HepG2 (cell line): ENCODE data around the gene CLCA4. TPM values are rescaled to one million over a fixed set of nuclear protein-coding genes. Genes with fewer than 3 reads are reported as not detected.

Source experiments
- ATAC-seq: fragments of 200-7000 bp; cut with Tn5 transposase; 3 replicates; pipeline ENCODE4 v1.9.1; 2020; ENCODE audit warnings: mild to moderate bottlenecking, moderate library complexity
- BruUV-seq: library from RNA; stranded (reverse); fragments of 400-500 nt; replicated peaks from 2 replicates; lab custom pipeline; 2021; lab: Mats Ljungman, UMichigan
- CTCF ChIA-PET: fragments of 300-600 bp; formaldehyde crosslinking; extraction: SDS; loops from one replicate; lab custom pipeline; 2021; ENCODE audit warnings: low total read pairs, inconsistent platforms, low intra/inter-chr PET ratio; lab: Yijun Ruan, JAX
- POLR2A ChIA-PET: fragments of 350-600 bp; sonication (Branson Sonifier 250); formaldehyde crosslinking; loops from one replicate; lab custom pipeline; 2020; ENCODE audit warnings: antibody characterized with exemption, inconsistent platforms; lab: Yijun Ruan, JAX
- DNase-seq: peaks from one replicate; pipeline ENCODE4 v3.0.0-alpha.2; 2015; ENCODE audit warnings: low spot score
- FAIRE-seq: peaks from 3 replicates; lab custom pipeline; 2011; peaks lifted over from hg19 to GRCh38; lab: Jason Lieb, UNC
- H2AFZ ChIP-seq: one replicate; pipeline ENCODE4 v1.6.1; 2011; ENCODE audit warnings: low read length, inconsistent platforms
- H3K27ac ChIP-seq: fragments of 300-600 bp; 3 replicates; pipeline ENCODE4 v1.8.0; 2011; ENCODE audit warnings: mixed run types, mild to moderate bottlenecking, mixed read lengths, low read length, inconsistent platforms; ENCODE audit not compliant: insufficient read depth; ENCODE audit errors: extremely low read length
- H3K27me3 ChIP-seq, 2 experiments: fragments of 200-600 bp in 1 of 2; 2 replicates in 1 of 2; 3 replicates in 1 of 2; pipeline versions ENCODE4 v1.6.0 to v1.8.0; 2011; ENCODE audit warnings: low read length in 2 of 2, mild to moderate bottlenecking in 2 of 2, moderate library complexity in 2 of 2, inconsistent platforms in 1 of 2; ENCODE audit not compliant: insufficient read depth in 2 of 2, control insufficient read depth in 1 of 2
- H3K36me3 ChIP-seq, 2 experiments: fragments of 200-600 bp in 1 of 2; replicated peaks in 1 of 2; 2 replicates in 1 of 2; 3 replicates in 1 of 2; pipeline versions ENCODE4 v1.5.1 to v1.8.0; 2011; ENCODE audit warnings: low read length in 2 of 2, inconsistent platforms in 1 of 2; ENCODE audit not compliant: insufficient read depth in 2 of 2, control insufficient read depth in 1 of 2
- H3K4me1 ChIP-seq: 2 replicates; pipeline ENCODE4 v1.5.1; 2012; ENCODE audit warnings: low read length, inconsistent platforms; ENCODE audit not compliant: insufficient read depth
- H3K4me2 ChIP-seq: 2 replicates; pipeline ENCODE4 v1.6.0; 2011; ENCODE audit warnings: low read depth, low read length, inconsistent platforms
- H3K4me3 ChIP-seq, 3 experiments: fragments of 200-600 bp in 1 of 3; sonication (generic), shearing (Covaris generic) in 1 of 3; replicated peaks in 1 of 3; 2 replicates each; pipeline ENCODE4 v1.5.1; 2011 to 2016; ENCODE audit warnings: low read length in 3 of 3, inconsistent platforms in 2 of 3, low read depth in 2 of 3, mild to moderate bottlenecking in 2 of 3, control low read depth in 1 of 3, mixed read lengths in 1 of 3; ENCODE audit not compliant: insufficient read depth in 1 of 3
- H3K79me2 ChIP-seq: one replicate; pipeline ENCODE4 v1.6.1; 2011; ENCODE audit warnings: low read length, inconsistent platforms; ENCODE audit not compliant: insufficient read depth
- H3K9ac ChIP-seq: 2 replicates; pipeline ENCODE4 v1.6.0; 2011; ENCODE audit warnings: mild to moderate bottlenecking, low read depth, low read length, inconsistent platforms; ENCODE audit not compliant: insufficient read depth
- H3K9me3 ChIP-seq: 2 replicates; pipeline ENCODE4 v1.5.1; 2012; ENCODE audit warnings: mild to moderate bottlenecking, low read length
- H4K20me1 ChIP-seq: 2 replicates; pipeline ENCODE4 v1.6.0; 2011; ENCODE audit warnings: inconsistent platforms, mild to moderate bottlenecking, low read length, moderate library complexity; ENCODE audit not compliant: insufficient read depth
- ELF1 ChIP-seq: sonication (generic); formaldehyde crosslinking; IDR thresholded peaks from 2 replicates; pipeline ENCODE4 v1.4.0; 2020; ENCODE audit warnings: missing genetic modification reagents
- HNF1A ChIP-seq, 2 experiments: sonication (generic) in 1 of 2; formaldehyde crosslinking in 1 of 2; IDR thresholded peaks; 2 replicates each; pipeline versions ENCODE4 v1.4.0 to v1.6.1; 2016 to 2020; ENCODE audit warnings: borderline replicate concordance in 1 of 2, low read depth in 1 of 2, mild to moderate bottlenecking in 1 of 2, missing genetic modification reagents in 1 of 2
- HNRNPK ChIP-seq: fragments of 200-400 bp; formaldehyde crosslinking; IDR thresholded peaks from 2 replicates; pipeline ENCODE4 v1.6.1; 2018; ENCODE audit warnings: low read length, low read depth, moderate library complexity, mild to moderate bottlenecking; ENCODE audit not compliant: poor library complexity, severe bottlenecking
- NONO ChIP-seq, 2 experiments: fragments of 450-650 bp in 1 of 2; sonication (generic) in 1 of 2; formaldehyde crosslinking in 1 of 2; IDR thresholded peaks in 1 of 2; conservative IDR thresholded peaks in 1 of 2; 2 replicates each; pipeline versions ENCODE4 v1.6.1 to v1.8.0; 2017 to 2022; ENCODE audit warnings: mild to moderate bottlenecking in 1 of 2, missing genetic modification reagents in 1 of 2, moderate library complexity in 1 of 2
- SP4 ChIP-seq: sonication (generic); formaldehyde crosslinking; IDR thresholded peaks from 2 replicates; pipeline ENCODE4 v1.8.1; 2023; ENCODE audit warnings: mild to moderate bottlenecking, missing genetic modification reagents
- THAP11 ChIP-seq: IDR thresholded peaks from 2 replicates; pipeline ENCODE4 v1.6.1; 2016; ENCODE audit warnings: missing biosample characterization, missing genetic modification reagents
- XRCC5 ChIP-seq: fragments of 200-400 bp; formaldehyde crosslinking; optimal IDR thresholded peaks from 2 replicates; pipeline ENCODE3; 2017; ENCODE audit warnings: mild to moderate bottlenecking, low read length
- ZFP62 ChIP-seq: sonication (generic); formaldehyde crosslinking; IDR thresholded peaks from 2 replicates; pipeline ENCODE4 v1.4.0; 2020; ENCODE audit warnings: missing genetic modification reagents
- ZNF275 ChIP-seq: sonication (generic); formaldehyde crosslinking; IDR thresholded peaks from 2 replicates; pipeline ENCODE4 v1.8.0; 2022; ENCODE audit warnings: missing genetic modification reagents, mild to moderate bottlenecking, inconsistent platforms, borderline replicate concordance
- ZNF740 ChIP-seq: sonication (generic); formaldehyde crosslinking; IDR thresholded peaks from 2 replicates; pipeline ENCODE4 v1.4.0; 2020; ENCODE audit warnings: missing genetic modification reagents
- ZNF75D ChIP-seq: sonication (generic); formaldehyde crosslinking; IDR thresholded peaks from 2 replicates; pipeline ENCODE4 v1.8.1; 2023; ENCODE audit warnings: missing genetic modification reagents, mild to moderate bottlenecking, borderline replicate concordance
- WGBS: methylation state at CpG from one replicate; pipeline ENCODE4 v1.1.6; 2017; ENCODE audit warnings: low lambda C conversion rate; 5-methylcytosine and 5-hydroxymethylcytosine counted together
- in situ Hi-C: cut with HindIII; loops from 2 replicates; pipeline ENCODE4 v1.10.0; 2017; ENCODE audit warnings: low pct_unique_long_range_greater_than_20kb; ENCODE audit not compliant: extremely low pct_ligation_motif_present
- intact Hi-C: fragments of 100-400 bp; cut with micrococcal nuclease; formaldehyde crosslinking; loops from one replicate; pipeline ENCODE4 v1.10.0; 2022; ENCODE audit not compliant: unreplicated experiment
- polyA plus RNA-seq, 8 experiments: library from polyadenylated mRNA; depleted of rRNA in 3 of 8; stranded (reverse) in 7 of 8; unstranded in 1 of 8; fragments of >200 nt; fragmentation: Illumina TruSeq in 4 of 8; extraction: Trizol in 4 of 8; gene quantifications; 2 replicates each; pipeline versions ENCODE4 v1.2.1 to v1.2.3, GENCODE V29; 2011 to 2016; ENCODE audit warnings: low read depth in 4 of 8, missing spikeins in 1 of 8, mixed read lengths in 1 of 8; ENCODE audit not compliant: insufficient read depth in 1 of 8
- total RNA-seq, 5 experiments: library from RNA; depleted of rRNA; stranded (reverse); fragments of >200 nt; fragmentation: Illumina TruSeq; extraction: Trizol; gene quantifications; 2 replicates each; pipeline ENCODE4 v1.2.3, GENCODE V29; 2016; ENCODE audit warnings: low read depth in 1 of 5

The CLCA4 gene
- total and polyA plus RNA-seq, 2 of the 13 experiments (the other 11 are each of a cell fraction or from before 2014, with no cell fraction given): not detected

GRCh38 chr1:86567341-86567740, 20.5 kb downstream of the CLCA4 start:
- FAIRE-seq (no peak), DNase-seq (no peak), ATAC-seq (no peak)
- Histone ChIP-seq H3K4me1 (no peaks in the 10 kb centered on the region), H2AFZ (no peak overlapping the region), H3K27me3 (no peaks in the 10 kb centered on the region), H3K9me3 (no peaks in the 10 kb centered on the region), H3K27ac (no peak overlapping the region), H3K9ac (no peak overlapping the region), H3K4me3 (no peak overlapping the region), H3K36me3 (no peaks in the 10 kb centered on the region), H4K20me1 (no peaks in the 10 kb centered on the region), H3K4me2 (no peak overlapping the region), H3K79me2 (no peaks in the 10 kb centered on the region)
- ChIA-PET CTCF (no interaction called here), POLR2A (no interaction called here)
- in situ Hi-C loops: no loop called here
- no TSS peak for BruUV-seq
- TF ChIP-seq XRCC5 (no peak), ZNF740 (CRISPR knock-in tag) (no peak), THAP11 (CRISPR knock-in tag) (no peak), ZNF75D (no peak)
- WGBS: 16% methylated on average over 3 of the region's 3 CpGs
- intact Hi-C loops: no loop called here

GRCh38 chr1:86567878-86568277, 21.0 kb downstream of the CLCA4 start:
- Histone ChIP-seq H3K36me3 (no peaks in the 10 kb centered on the region), H3K4me1 (no peaks in the 10 kb centered on the region), H4K20me1 (no peaks in the 10 kb centered on the region), H3K27me3 (no peaks in the 10 kb centered on the region), H3K27ac (no peak overlapping the region), H3K4me2 (no peak overlapping the region), H3K9ac (no peak overlapping the region), H2AFZ (no peak overlapping the region), H3K9me3 (no peaks in the 10 kb centered on the region), H3K79me2 (no peaks in the 10 kb centered on the region), H3K4me3 (no peak overlapping the region)
- no TSS peak for BruUV-seq
- in situ Hi-C loops (no loop called here), intact Hi-C loops (no loop called here)
- FAIRE-seq (no peak), ATAC-seq (no peak), DNase-seq (no peak)
- CTCF ChIA-PET: no interaction called here
- WGBS: 24% methylated on average over 3 of the region's 3 CpGs
- POLR2A ChIA-PET: no interaction called here
- TF ChIP-seq NONO (IDR thresholded peaks at IDR 0.05) (no peak), NONO (CRISPR knock-in tag; conservative IDR thresholded peaks at IDR 0.05) (no peak), HNRNPK (no peak), HNF1A (IDR thresholded peaks at IDR 0.05; ENCODE audit: low read depth) (no peak), HNF1A (CRISPR knock-in tag; IDR thresholded peaks at IDR 0.05; ENCODE audit: borderline replicate concordance) (no peak), ELF1 (CRISPR knock-in tag) (no peak), SP4 (no peak), ZFP62 (CRISPR knock-in tag) (no peak), ZNF275 (CRISPR knock-in tag) (no peak)
